HCT116 (cell line): ENCODE data around the gene PRRT1.

Experiments used
- CTCF ChIP-seq, 3 experiments: fragments of 200-600 bp in 1 of 3; sonication (generic) in 1 of 3; IDR thresholded peaks in 2 of 3; conservative IDR thresholded peaks in 1 of 3; 2 replicates each; pipeline ENCODE4 v1.5.1; 2012 to 2017; ENCODE audit warnings: low read depth in 2 of 3, low read length in 2 of 3, antibody characterized with exemption in 1 of 3, borderline replicate concordance in 1 of 3, control low read depth in 1 of 3, mild to moderate bottlenecking in 1 of 3, mixed read lengths in 1 of 3, mixed run types in 1 of 3, moderate library complexity in 1 of 3; ENCODE audit not compliant: insufficient read depth in 1 of 3
- TF ChIP-seq, protein P1 (sequence below): IDR thresholded peaks from 2 replicates; pipeline ENCODE4 v1.6.1; 2012; ENCODE audit warnings: low read depth

DNA sequence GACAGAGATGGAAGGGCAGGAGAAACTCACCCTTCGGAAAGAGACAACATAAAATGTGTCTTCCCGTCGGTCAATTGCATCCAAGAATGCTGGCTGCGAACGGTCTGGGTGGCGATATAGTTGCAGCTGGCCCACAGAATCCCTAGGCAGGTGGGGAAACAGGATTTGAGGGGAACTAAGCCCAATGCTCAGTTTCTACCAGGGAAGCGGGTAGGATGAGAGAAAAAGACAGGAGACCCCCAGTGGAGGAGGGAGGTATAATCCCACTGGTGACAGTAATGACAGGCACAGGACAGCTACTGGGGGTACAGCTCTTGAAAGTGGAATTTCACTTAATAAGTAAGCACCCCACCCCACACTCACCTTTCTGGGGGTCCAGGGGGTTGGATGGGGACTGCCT is 35.1 kb downstream of the PRRT1 start:
- TF ChIP-seq, protein P1, sequence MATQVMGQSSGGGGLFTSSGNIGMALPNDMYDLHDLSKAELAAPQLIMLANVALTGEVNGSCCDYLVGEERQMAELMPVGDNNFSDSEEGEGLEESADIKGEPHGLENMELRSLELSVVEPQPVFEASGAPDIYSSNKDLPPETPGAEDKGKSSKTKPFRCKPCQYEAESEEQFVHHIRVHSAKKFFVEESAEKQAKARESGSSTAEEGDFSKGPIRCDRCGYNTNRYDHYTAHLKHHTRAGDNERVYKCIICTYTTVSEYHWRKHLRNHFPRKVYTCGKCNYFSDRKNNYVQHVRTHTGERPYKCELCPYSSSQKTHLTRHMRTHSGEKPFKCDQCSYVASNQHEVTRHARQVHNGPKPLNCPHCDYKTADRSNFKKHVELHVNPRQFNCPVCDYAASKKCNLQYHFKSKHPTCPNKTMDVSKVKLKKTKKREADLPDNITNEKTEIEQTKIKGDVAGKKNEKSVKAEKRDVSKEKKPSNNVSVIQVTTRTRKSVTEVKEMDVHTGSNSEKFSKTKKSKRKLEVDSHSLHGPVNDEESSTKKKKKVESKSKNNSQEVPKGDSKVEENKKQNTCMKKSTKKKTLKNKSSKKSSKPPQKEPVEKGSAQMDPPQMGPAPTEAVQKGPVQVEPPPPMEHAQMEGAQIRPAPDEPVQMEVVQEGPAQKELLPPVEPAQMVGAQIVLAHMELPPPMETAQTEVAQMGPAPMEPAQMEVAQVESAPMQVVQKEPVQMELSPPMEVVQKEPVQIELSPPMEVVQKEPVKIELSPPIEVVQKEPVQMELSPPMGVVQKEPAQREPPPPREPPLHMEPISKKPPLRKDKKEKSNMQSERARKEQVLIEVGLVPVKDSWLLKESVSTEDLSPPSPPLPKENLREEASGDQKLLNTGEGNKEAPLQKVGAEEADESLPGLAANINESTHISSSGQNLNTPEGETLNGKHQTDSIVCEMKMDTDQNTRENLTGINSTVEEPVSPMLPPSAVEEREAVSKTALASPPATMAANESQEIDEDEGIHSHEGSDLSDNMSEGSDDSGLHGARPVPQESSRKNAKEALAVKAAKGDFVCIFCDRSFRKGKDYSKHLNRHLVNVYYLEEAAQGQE = no peak
- TF ChIP-seq CTCF (IDR thresholded peaks at IDR 0.05 in 2 of 3, conservative IDR thresholded peaks at IDR 0.05 in 1 of 3; ENCODE audit: borderline replicate concordance in 1 of 3, insufficient read depth in 1 of 3, low read depth in 2 of 3, low read length in 2 of 3) = peak; percentile 12 to 60 (median 48); a peak in 4 of 6 replicates
